Large intestine (tissue), 3 donors: ENCODE measurements around the gene AGL. TPM values are rescaled to one million over a fixed set of nuclear protein-coding genes. Genes with fewer than 3 reads are reported as not detected.
"Not testable (repeated sequence)": the region's sequence is repeated elsewhere in the genome, so short reads cannot be mapped to it uniquely, and the experiment has no call there.

Experiments used
- DNase-seq, 2 donors: peaks; one replicate each; pipeline versions ENCODE4 v3.0.0 to v3.0.0-alpha.2; 2013
- H3K27ac ChIP-seq: one replicate; pipeline ENCODE4 v1.5.1; 2013; ENCODE audit warnings: low read length
- H3K27me3 ChIP-seq: 2 replicates; pipeline ENCODE4 v1.6.1; 2013; ENCODE audit warnings: low read length; ENCODE audit not compliant: control insufficient read depth, insufficient read depth
- H3K36me3 ChIP-seq: 2 replicates; pipeline ENCODE4 v1.6.1; 2013; ENCODE audit warnings: low read length; ENCODE audit not compliant: control insufficient read depth, insufficient read depth
- H3K4me1 ChIP-seq: one replicate; pipeline ENCODE4 v1.6.1; 2013; ENCODE audit warnings: low read length; ENCODE audit not compliant: control insufficient read depth, insufficient read depth
- H3K4me3 ChIP-seq: one replicate; pipeline ENCODE4 v1.5.1; 2013; ENCODE audit warnings: low read length
- H3K9me3 ChIP-seq: one replicate; pipeline ENCODE4 v1.6.1; 2013; ENCODE audit warnings: mild to moderate bottlenecking, low read depth, low read length, moderate library complexity; ENCODE audit not compliant: control insufficient read depth
- WGBS: methylation state at CpG from one replicate; pipeline ENCODE4 v1.1.5; 2013; ENCODE audit warnings: low lambda C conversion rate; ENCODE audit not compliant: insufficient coverage; 5-methylcytosine and 5-hydroxymethylcytosine counted together
- polyA plus RNA-seq: library from polyadenylated mRNA; unstranded; fragments of 120-200 nt; gene quantifications from one replicate; pipeline ENCODE4 v1.2.1, GENCODE V29; 2013

Gene AGL
- polyA plus RNA-seq, 1 donor = 18.4 TPM

DNA sequence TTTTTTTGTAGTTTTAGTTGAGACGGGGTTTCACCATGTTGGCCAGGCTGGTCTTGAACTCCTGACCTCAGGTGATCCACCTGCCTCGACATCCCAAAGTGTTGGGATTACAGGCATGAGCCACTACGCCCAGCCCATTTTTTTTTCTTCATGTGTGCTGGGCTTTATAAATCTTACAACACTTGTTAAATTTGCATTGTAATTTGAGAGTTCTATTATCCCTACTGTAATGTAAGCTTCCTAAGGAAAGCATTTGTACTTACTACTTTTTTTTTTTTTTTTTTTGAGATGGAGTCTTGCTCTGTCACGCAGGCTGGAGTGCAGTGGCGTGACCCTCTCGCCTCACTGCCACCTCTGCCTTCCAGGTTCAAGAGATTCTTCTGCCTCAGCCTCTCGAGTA, 121.9 kb downstream of the AGL start:
- not testable (repeated sequence) for H3K27ac ChIP-seq, H3K36me3 ChIP-seq, DNase-seq, H3K27me3 ChIP-seq, H3K4me3 ChIP-seq, H3K9me3 ChIP-seq
- peaks cover 14% of the 10 kb centered on the region for H3K4me1 ChIP-seq
- 86% methylated on average over 2 of the region's 7 CpGs for WGBS

Other genes starting within 250 kb of the AGL start
- 4.6 TPM for gene PALMD, start 204.2 kb upstream of the AGL start, polyA plus RNA-seq
- 6.2 TPM for gene FRRS1, start 83.7 kb upstream of the AGL start, polyA plus RNA-seq
- 78.9 TPM for gene SLC35A3, start 119.6 kb downstream of the AGL start, polyA plus RNA-seq